Prostate gland (tissue), 2 donors: Measurements from ENCODE around the gene MCC.

Experiments used
- CTCF ChIP-seq, 4 experiments: fragments of 200-600 bp in 2 of 4; fragments of 450-650 bp in 2 of 4; sonication (generic) in 2 of 4; IDR thresholded peaks; 1 replicate in 3 of 4; 2 replicates in 1 of 4; pipeline ENCODE4 v1.5.1; 2016 to 2019; ENCODE audit warnings: antibody characterized with exemption in 4 of 4, mild to moderate bottlenecking in 2 of 4, moderate library complexity in 2 of 4
- POLR2A ChIP-seq: fragments of 450-650 bp; IDR thresholded peaks from one replicate; pipeline ENCODE4 v1.6.1; 2016; ENCODE audit warnings: antibody characterized with exemption, mild to moderate bottlenecking

GRCh38 chr5:113197456-113198200, 290.6 kb downstream of the MCC start:
- no peak for TF ChIP-seq CTCF (IDR thresholded peaks at IDR 0.05)
- TF ChIP-seq POLR2A = no peak
